ENCODE measurements around the gene HDLBP.

DNA sequence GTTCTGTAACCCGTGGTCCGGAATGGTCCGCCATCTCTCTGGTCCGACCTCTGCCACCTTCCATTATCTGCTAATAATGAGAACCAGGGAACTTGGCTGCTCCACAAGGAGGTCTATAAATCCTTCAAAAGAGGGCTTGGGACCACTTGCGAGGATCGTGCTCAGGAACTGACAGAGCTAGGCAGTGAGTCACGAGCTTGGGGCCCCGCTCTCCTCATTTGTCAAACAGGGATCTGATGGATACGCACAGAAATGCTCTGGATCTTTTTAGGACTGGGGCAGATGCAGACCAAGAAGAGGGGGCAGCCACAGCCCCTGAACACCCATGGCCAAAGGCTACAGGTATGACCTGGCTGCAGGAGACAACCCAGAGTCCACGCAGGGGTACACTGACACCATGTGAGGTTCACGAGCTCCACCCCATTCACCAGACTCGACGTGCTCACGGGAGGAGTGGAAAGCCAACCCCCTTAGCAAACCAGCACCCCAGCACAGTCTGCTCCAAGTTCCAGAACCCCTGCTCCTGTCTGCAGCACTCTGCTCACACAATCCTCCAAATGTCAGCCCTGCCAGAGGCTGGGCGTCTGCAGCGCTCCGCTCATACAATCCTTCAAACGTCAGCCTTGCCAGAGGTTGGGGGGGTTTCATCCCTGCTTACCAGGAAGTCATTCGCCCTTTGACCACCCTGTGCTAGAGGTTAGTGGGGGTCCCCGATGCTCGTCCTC lies 81.2 kb downstream of the HDLBP start:
- TF ChIP-seq, protein P1, sequence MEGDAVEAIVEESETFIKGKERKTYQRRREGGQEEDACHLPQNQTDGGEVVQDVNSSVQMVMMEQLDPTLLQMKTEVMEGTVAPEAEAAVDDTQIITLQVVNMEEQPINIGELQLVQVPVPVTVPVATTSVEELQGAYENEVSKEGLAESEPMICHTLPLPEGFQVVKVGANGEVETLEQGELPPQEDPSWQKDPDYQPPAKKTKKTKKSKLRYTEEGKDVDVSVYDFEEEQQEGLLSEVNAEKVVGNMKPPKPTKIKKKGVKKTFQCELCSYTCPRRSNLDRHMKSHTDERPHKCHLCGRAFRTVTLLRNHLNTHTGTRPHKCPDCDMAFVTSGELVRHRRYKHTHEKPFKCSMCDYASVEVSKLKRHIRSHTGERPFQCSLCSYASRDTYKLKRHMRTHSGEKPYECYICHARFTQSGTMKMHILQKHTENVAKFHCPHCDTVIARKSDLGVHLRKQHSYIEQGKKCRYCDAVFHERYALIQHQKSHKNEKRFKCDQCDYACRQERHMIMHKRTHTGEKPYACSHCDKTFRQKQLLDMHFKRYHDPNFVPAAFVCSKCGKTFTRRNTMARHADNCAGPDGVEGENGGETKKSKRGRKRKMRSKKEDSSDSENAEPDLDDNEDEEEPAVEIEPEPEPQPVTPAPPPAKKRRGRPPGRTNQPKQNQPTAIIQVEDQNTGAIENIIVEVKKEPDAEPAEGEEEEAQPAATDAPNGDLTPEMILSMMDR (conservative IDR thresholded peaks at IDR 0.05; ENCODE audit: low read depth, low read length): no peak
- no peak for TF ChIP-seq EZH2 (IDR thresholded peaks at IDR 0.05; ENCODE audit: borderline replicate concordance, low read depth, low read length, poor library complexity, severe bottlenecking)
